GM18873 (cell line): ENCODE measurements around the gene PTPN23.
"Not testable (repeated sequence)": the region's sequence is repeated elsewhere in the genome, so short reads cannot be mapped to it uniquely, and the experiment has no call there.

Experiments used
- ATAC-seq: cut with Tn5 transposase; IDR thresholded peaks from one replicate; pipeline ENCODE4 v1.9.1; 2021; ENCODE audit warnings: mild to moderate bottlenecking, moderate library complexity, moderate number of reproducible peaks; ENCODE audit not compliant: unreplicated experiment, low FRiP score

Gene PTPN23

GRCh38 chr3:47380601-47381316 lies at the start of gene PTPN23:
Gene PTPN23 (plus strand): TSS chr3:47381021. CDS start chr3:47381097, 76 bp downstream.
- peak; percentile 80 for ATAC-seq

DNA sequence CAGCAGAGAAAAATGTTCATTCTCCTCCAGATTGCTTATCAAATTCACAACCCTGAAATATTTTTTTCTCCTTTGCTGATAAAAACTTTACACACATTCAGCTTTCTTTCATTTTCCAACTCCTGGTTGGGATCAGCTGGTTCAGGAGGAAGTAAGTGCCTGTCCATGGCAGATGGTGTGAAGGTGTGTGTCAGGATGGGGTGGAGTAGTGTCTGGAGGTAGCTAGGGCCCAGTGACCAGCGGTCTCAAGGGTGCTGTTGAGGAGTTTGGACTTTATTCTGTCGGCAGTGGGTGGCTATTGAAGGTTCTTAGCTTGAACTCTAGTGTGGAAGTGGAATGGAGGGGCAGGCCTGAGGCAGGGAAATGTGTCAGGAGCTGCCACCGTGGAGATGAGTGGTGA lies 46.9 kb upstream of the PTPN23 start:
- ATAC-seq, result no peak

GRCh38 chr3:47337656-47338055 lies 43.2 kb upstream of the PTPN23 start:
- no peak for ATAC-seq

GRCh38 chr3:47339951-47340350 lies 40.9 kb upstream of the PTPN23 start:
- no peak for ATAC-seq

DNA sequence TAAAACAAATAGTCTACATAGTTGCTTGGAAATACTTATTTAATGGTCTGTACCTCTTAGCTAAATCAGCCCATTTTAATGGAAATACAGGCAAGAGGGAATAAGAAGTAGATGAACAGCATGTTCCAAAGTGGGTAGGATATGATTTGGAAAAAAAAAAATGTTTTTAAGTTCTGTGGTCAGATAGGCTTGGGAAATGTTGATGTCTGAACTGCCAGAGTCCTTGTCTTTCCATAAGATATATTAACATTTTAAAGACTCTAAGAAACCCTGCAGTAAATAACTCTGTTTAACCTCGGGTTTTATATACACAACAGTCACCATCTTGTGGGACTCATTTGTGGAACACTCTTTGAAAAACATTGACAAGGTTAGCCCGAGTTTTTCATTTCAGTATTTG lies 40.0 kb upstream of the PTPN23 start:
- ATAC-seq, result no peak

GRCh38 chr3:47342151-47342550 lies 38.7 kb upstream of the PTPN23 start:
- no peak for ATAC-seq

- ATAC-seq, result no peak
Measured at GRCh38 chr3:47342812-47343211, 38.0 kb upstream of the PTPN23 start.

DNA sequence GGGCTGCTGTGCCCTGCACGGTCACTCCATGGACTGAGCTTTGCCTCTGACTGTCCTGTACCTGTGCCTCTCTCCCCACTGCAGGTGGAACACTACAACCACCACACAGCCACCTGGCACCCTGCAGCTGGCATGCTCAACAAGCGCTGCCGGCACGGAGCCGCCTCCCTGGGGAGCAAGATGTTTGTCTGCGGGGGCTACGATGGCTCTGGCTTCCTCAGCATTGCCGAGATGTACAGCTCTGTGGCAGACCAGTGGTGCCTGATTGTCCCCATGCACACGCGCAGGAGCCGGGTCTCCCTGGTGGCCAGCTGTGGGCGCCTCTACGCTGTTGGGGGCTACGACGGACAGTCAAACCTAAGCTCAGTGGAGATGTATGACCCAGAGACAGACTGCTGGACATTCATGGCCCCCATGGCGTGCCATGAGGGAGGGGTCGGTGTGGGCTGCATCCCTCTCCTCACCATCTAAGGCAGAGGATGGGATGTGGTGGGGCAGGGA lies 37.3 kb upstream of the PTPN23 start:
- no peak for ATAC-seq

- ATAC-seq, result no peak
Measured at GRCh38 chr3:47344971-47345370, 35.9 kb upstream of the PTPN23 start.

DNA sequence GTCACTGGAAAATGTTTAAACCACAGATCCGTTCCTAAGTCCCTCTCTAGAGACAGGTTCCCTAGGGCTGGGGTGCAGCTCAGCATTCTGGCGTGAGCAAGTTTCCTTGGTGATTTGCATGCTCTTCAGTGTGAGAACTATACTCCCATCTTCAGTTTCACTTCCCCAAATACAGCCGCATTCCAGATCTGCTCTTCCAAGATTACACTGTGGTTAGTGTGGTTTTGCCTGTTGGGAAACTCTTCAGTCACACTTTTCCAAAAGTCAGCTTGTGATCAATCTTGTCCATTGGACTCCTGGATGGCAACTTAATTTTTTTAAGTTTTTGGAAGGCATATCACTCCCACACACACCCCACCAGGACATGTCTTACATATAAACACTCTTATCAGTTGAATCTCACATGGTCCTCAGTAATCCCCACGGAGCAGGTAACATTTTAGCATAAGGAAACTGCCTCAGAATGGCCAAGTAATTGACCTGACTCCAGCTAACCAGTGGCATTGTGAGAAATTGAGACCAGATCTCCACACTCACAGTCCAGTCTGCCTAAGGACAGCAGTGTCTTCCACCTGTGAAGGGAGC lies 33.5 kb upstream of the PTPN23 start:
- ATAC-seq, result no peak

GRCh38 chr3:47348411-47349154 lies 32.2 kb upstream of the PTPN23 start:
- no peak for ATAC-seq

GRCh38 chr3:47355010-47355409 lies 25.8 kb upstream of the PTPN23 start:
- ATAC-seq, result no peak

DNA sequence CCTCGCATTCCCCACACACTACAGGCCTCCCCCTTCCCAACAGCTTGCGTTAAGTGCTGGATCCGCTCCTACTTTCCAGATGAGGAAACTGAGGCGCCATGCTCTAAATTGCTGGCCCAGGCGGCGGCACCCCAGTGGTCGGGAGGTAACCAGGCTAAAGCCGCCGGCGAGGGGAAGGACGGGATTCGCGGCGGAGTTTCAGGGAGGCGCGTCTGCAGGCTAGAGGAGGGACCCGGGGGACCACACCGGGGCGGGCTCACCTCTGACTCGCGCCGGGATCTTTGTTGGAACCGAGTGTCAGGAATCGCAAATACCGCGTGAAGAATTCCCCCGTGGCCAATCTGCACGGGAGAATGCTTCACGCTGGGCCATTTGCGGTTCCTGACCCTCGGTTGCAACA lies 24.6 kb upstream of the PTPN23 start:
- ATAC-seq, result no peak

DNA sequence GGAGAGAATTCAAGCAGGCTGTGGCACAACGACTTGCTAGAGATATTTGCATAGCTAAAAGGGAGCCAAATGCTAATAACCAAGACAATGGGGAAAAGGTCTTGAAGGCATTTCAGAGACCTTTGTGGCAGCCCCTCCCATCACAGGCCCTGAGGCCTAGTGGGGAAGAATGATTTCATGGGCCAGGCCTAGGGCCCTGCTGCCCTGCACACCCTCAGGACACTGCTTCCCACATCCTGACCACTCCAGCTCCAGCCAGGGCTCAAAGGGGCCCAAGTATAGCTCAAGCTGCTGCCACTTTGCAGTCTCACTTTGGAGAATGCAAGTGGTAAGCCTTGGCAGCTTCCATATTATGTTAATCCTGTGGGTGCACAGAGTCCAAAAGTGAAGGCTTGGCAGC lies 21.5 kb upstream of the PTPN23 start:
- no peak for ATAC-seq

DNA sequence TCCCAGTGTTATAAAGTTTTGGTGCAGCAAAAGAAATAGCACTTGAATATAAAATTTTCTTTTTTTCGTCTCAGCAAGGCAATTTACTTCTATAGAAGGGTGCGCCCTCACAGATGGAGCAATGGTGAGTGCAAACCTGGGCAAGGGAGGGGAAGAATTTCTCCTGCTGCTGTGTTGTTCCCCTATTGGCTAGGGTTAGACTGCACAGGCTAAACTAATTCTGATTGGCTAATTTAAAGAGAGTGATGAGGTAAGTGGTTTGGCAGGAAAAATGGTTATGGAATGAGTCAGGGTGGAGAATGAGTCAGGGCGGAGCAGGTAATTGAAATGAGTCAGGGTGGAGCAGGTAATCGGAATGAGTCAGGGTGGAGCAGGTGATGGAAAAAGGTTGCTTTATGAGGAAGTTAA lies 20.7 kb upstream of the PTPN23 start:
- not testable (repeated sequence) for ATAC-seq

DNA sequence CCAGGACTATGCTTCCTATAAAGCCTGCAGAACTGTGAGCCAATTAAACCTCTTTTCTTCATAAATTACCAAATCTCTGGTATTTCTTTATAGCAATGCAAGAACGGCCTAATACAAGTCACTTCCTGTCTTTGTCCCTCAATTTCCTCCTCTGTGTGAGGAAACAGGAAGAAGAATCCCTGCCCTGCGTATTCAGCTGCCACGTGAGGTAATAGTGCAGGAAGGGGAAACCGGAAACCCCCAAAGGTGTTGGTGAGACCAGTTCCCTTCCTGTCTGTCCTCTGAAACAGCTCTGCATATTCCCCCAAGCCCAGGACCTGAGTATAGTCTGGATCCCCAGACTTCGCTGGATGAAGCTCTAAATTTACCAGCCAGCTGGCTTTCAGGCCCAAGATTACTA lies 18.1 kb upstream of the PTPN23 start:
- ATAC-seq, result no peak

DNA sequence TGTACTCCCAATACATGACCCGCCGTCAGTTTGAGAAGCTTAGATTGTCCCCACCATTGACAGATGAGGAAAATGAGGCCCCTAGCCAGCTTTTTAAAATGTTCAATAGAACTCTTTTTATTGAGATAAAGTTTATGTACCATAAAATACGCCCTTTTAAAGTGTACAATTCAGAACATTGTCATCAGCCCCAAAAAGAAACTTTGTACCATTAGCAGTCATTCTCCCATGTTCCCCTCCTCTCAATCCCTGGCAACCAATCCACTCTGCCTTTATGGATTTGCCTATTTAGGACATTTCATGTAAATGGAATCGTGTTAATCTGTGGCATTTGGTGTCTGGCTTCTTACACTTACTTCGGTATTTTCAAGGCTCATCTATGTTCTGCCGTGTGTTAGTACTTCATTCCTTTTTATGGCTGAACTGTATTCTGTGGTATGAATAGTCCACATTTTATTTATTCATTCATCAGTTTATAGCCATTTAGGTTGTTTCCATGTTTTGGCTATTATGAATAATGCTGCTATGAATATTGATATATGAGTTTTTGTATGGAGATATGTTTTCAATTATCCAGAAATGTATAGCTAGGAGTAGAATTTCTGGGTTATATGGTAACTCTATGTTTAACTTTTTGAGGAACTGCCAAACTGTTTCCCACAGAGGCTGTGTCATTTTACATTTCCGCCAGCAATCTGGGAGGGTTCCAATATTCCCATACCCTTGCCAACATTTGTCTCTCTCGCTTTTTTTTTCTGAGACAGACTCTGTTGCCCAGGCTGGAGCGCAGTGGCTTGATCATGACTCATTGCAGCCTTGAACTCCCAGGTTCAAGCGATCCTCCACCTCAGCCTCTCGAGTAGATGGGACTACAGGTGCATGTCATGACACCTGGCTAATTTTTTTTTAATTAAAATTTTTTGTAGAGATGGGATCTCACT lies 15.3 kb upstream of the PTPN23 start:
- ATAC-seq, result no peak

GRCh38 chr3:47366833-47367232 lies 14.0 kb upstream of the PTPN23 start:
- no peak for ATAC-seq

- no peak for ATAC-seq
Measured at GRCh38 chr3:47367631-47368030, 13.2 kb upstream of the PTPN23 start.

DNA sequence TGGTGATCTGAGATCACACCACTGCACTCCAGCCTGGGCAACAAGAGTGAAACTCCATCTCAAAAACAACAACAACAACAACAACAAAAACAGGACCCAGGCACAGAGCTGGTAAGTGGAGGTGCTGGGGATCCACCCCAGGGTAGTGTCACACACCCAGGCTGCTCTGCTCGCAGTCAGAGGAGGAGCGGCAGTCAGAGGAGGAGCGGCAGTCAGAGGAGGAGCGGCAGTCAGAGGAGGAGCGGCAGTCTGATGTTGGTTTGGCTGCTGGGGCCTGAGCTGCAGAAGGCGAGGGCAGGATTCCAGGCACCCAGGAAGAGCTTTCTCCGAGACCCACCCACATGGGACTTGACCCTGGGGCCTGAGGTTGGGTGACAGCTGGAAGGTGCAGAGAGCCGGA lies 10.8 kb upstream of the PTPN23 start:
- not testable (repeated sequence) for ATAC-seq
